Bronchial epithelial cell (primary cell): Measurements from ENCODE around the gene NPAT. TPM values are rescaled to one million over a fixed set of nuclear protein-coding genes. Genes with fewer than 3 reads are reported as not detected.
A peak's percentile ranks its signal among the peaks of the same experiment; 100 is the strongest.

Source experiments
- DNase-seq: peaks from one replicate; pipeline ENCODE4 v3.0.0-alpha.2; 2010; ENCODE audit warnings: low read depth
- FAIRE-seq: peaks from 2 replicates; lab custom pipeline; 2011; peaks lifted over from hg19 to GRCh38; lab: Jason Lieb, UNC
- H3K27me3 ChIP-seq: 2 replicates; pipeline ENCODE4 v1.5.1; 2011; ENCODE audit warnings: low read length; ENCODE audit not compliant: control insufficient read depth, insufficient read depth
- H3K36me3 ChIP-seq: 2 replicates; pipeline ENCODE4 v1.5.1; 2011; ENCODE audit warnings: low read length; ENCODE audit not compliant: control insufficient read depth, insufficient read depth
- H3K4me3 ChIP-seq: 2 replicates; pipeline ENCODE4 v1.5.1; 2011; ENCODE audit warnings: mild to moderate bottlenecking, low read depth, low read length, control low read depth
- CTCF ChIP-seq: IDR thresholded peaks from 2 replicates; pipeline ENCODE4 v1.5.1; 2011; ENCODE audit warnings: mild to moderate bottlenecking, moderate library complexity, low read length, control low read depth, inconsistent platforms; ENCODE audit not compliant: insufficient read depth, severe bottlenecking
- total RNA-seq: library from RNA; depleted of rRNA; stranded (reverse); fragments of >200 nt; gene quantifications from 2 replicates; pipeline ENCODE4 v1.2.1, GENCODE V29; 2014

NPAT gene
- total RNA-seq, 1 donor from 2014 or later: 5.5 TPM

- H3K4me3 ChIP-seq: no peak overlapping the region
- TF ChIP-seq CTCF: no peak
- FAIRE-seq (no peak), DNase-seq (peak; percentile 20)
- no peaks in the 10 kb centered on the region for H3K27me3 ChIP-seq
- no peaks in the 10 kb centered on the region for H3K36me3 ChIP-seq
Measured at GRCh38 chr11:108218455-108218854, 4.0 kb downstream of the NPAT start.

- no peak for TF ChIP-seq CTCF
- FAIRE-seq (no peak), DNase-seq (peak; percentile 12)
- Histone ChIP-seq H3K4me3 (no peak overlapping the region), H3K27me3 (no peaks in the 10 kb centered on the region), H3K36me3 (no peaks in the 10 kb centered on the region)
Measured at GRCh38 chr11:108216988-108217387, 5.5 kb downstream of the NPAT start.

- no peak for TF ChIP-seq CTCF
- H3K36me3 ChIP-seq: peaks cover 3% of the 10 kb centered on the region
- FAIRE-seq (no peak), DNase-seq (no peak)
- no peak overlapping the region for H3K4me3 ChIP-seq
- no peaks in the 10 kb centered on the region for H3K27me3 ChIP-seq
Measured at GRCh38 chr11:108213784-108214183, 8.7 kb downstream of the NPAT start.

GRCh38 chr11:108210441-108210840 lies 12.0 kb downstream of the NPAT start:
- H3K36me3 ChIP-seq: peaks cover 15% of the 10 kb centered on the region
- TF ChIP-seq CTCF: no peak
- FAIRE-seq: no peak
- DNase-seq: no peak
- no peaks in the 10 kb centered on the region for H3K27me3 ChIP-seq
- H3K4me3 ChIP-seq: no peak overlapping the region

GRCh38 chr11:108207683-108208060 lies 14.8 kb downstream of the NPAT start:
- no peak for FAIRE-seq
- no peak for DNase-seq
- Histone ChIP-seq H3K36me3 (peaks cover 15% of the 10 kb centered on the region), H3K4me3 (no peak overlapping the region), H3K27me3 (no peaks in the 10 kb centered on the region)
- TF ChIP-seq CTCF: no peak

- DNase-seq (no peak), FAIRE-seq (no peak)
- Histone ChIP-seq H3K4me3 (no peak overlapping the region), H3K27me3 (no peaks in the 10 kb centered on the region), H3K36me3 (peaks cover 15% of the 10 kb centered on the region)
- no peak for TF ChIP-seq CTCF
Measured at GRCh38 chr11:108206969-108207682, 15.3 kb downstream of the NPAT start.
